ENCODE measurements around the gene ABCC9.

Gene ABCC9

GRCh38 chr12:21881965-21882364, 59.3 kb downstream of the ABCC9 start:
- Mint-ChIP-seq H3K36me3 (ENCODE audit: low read depth) (no peaks in the 10 kb centered on the region), H3K27ac (no peak overlapping the region)

GRCh38 chr12:21879312-21879711, 61.9 kb downstream of the ABCC9 start:
- no peaks in the 10 kb centered on the region for H3K27me3 Mint-ChIP-seq (ENCODE audit: low read depth)
- H3K4me3 Mint-ChIP-seq: no peak overlapping the region
- H3K4me1 Mint-ChIP-seq (ENCODE audit: low read depth): no peaks in the 10 kb centered on the region
- no peaks in the 10 kb centered on the region for H3K9me3 Mint-ChIP-seq
- no peaks in the 10 kb centered on the region for H3K36me3 Mint-ChIP-seq (ENCODE audit: low read depth)
- DNase-seq (ENCODE audit: low spot score): no peak
- H3K27ac Mint-ChIP-seq: no peak overlapping the region

More at GRCh38 chr12:21881965-21882364, 59.3 kb downstream of the ABCC9 start:
- H3K4me3 Mint-ChIP-seq: no peak overlapping the region
- no peaks in the 10 kb centered on the region for H3K27me3 Mint-ChIP-seq (ENCODE audit: low read depth)
- no peak for DNase-seq (ENCODE audit: low spot score)
- no peaks in the 10 kb centered on the region for H3K4me1 Mint-ChIP-seq (ENCODE audit: low read depth)
- H3K9me3 Mint-ChIP-seq: no peaks in the 10 kb centered on the region

GRCh38 chr12:21877293-21877982, 63.8 kb downstream of the ABCC9 start:
- Mint-ChIP-seq H3K4me3 (no peak overlapping the region), H3K36me3 (ENCODE audit: low read depth) (no peaks in the 10 kb centered on the region), H3K4me1 (ENCODE audit: low read depth) (no peaks in the 10 kb centered on the region), H3K27ac (no peak overlapping the region), H3K9me3 (no peaks in the 10 kb centered on the region), H3K27me3 (ENCODE audit: low read depth) (no peaks in the 10 kb centered on the region)
- DNase-seq (ENCODE audit: low spot score): no peak

GRCh38 chr12:21865846-21866245, 75.4 kb downstream of the ABCC9 start:
- H3K4me1 Mint-ChIP-seq (ENCODE audit: low read depth): no peaks in the 10 kb centered on the region
- H3K36me3 Mint-ChIP-seq (ENCODE audit: low read depth): no peaks in the 10 kb centered on the region
- H3K27me3 Mint-ChIP-seq (ENCODE audit: low read depth): no peaks in the 10 kb centered on the region

GRCh38 chr12:21860534-21860933, 80.7 kb downstream of the ABCC9 start:
- DNase-seq (ENCODE audit: low spot score): no peak
- no peak overlapping the region for H3K27ac Mint-ChIP-seq
- no peaks in the 10 kb centered on the region for H3K4me1 Mint-ChIP-seq (ENCODE audit: low read depth)
- no peaks in the 10 kb centered on the region for H3K27me3 Mint-ChIP-seq (ENCODE audit: low read depth)
- no peaks in the 10 kb centered on the region for H3K9me3 Mint-ChIP-seq
- H3K36me3 Mint-ChIP-seq (ENCODE audit: low read depth): no peaks in the 10 kb centered on the region
- no peak overlapping the region for H3K4me3 Mint-ChIP-seq

More at GRCh38 chr12:21865846-21866245, 75.4 kb downstream of the ABCC9 start:
- H3K27ac Mint-ChIP-seq: no peak overlapping the region
- no peaks in the 10 kb centered on the region for H3K9me3 Mint-ChIP-seq
- H3K4me3 Mint-ChIP-seq: no peak overlapping the region
- no peak for DNase-seq (ENCODE audit: low spot score)

GRCh38 chr12:21860128-21860527, 81.1 kb downstream of the ABCC9 start:
- Mint-ChIP-seq H3K4me3 (no peak overlapping the region), H3K27ac (no peak overlapping the region), H3K36me3 (ENCODE audit: low read depth) (no peaks in the 10 kb centered on the region), H3K9me3 (no peaks in the 10 kb centered on the region), H3K27me3 (ENCODE audit: low read depth) (no peaks in the 10 kb centered on the region), H3K4me1 (ENCODE audit: low read depth) (no peaks in the 10 kb centered on the region)
- no peak for DNase-seq (ENCODE audit: low spot score)

GRCh38 chr12:21852251-21852650, 89.0 kb downstream of the ABCC9 start:
- no peaks in the 10 kb centered on the region for H3K4me1 Mint-ChIP-seq (ENCODE audit: low read depth)
- no peak for DNase-seq (ENCODE audit: low spot score)

GRCh38 chr12:21851151-21851550, 90.1 kb downstream of the ABCC9 start:
- no peak for DNase-seq (ENCODE audit: low spot score)
- Mint-ChIP-seq H3K4me3 (no peak overlapping the region), H3K36me3 (ENCODE audit: low read depth) (no peaks in the 10 kb centered on the region), H3K9me3 (no peaks in the 10 kb centered on the region), H3K4me1 (ENCODE audit: low read depth) (no peaks in the 10 kb centered on the region), H3K27ac (no peak overlapping the region), H3K27me3 (ENCODE audit: low read depth) (no peaks in the 10 kb centered on the region)

More at GRCh38 chr12:21852251-21852650, 89.0 kb downstream of the ABCC9 start:
- no peak overlapping the region for H3K27ac Mint-ChIP-seq
- no peak overlapping the region for H3K4me3 Mint-ChIP-seq
- H3K36me3 Mint-ChIP-seq (ENCODE audit: low read depth): no peaks in the 10 kb centered on the region
- no peaks in the 10 kb centered on the region for H3K9me3 Mint-ChIP-seq
- no peaks in the 10 kb centered on the region for H3K27me3 Mint-ChIP-seq (ENCODE audit: low read depth)

- Mint-ChIP-seq H3K9me3 (no peaks in the 10 kb centered on the region), H3K27me3 (ENCODE audit: low read depth) (no peaks in the 10 kb centered on the region), H3K27ac (no peak overlapping the region), H3K4me3 (no peak overlapping the region), H3K4me1 (ENCODE audit: low read depth) (no peaks in the 10 kb centered on the region), H3K36me3 (ENCODE audit: low read depth) (no peaks in the 10 kb centered on the region)
- DNase-seq (ENCODE audit: low spot score): no peak
Measured at GRCh38 chr12:21850419-21850818, 90.8 kb downstream of the ABCC9 start.

- no peak for DNase-seq (ENCODE audit: low spot score)
- no peaks in the 10 kb centered on the region for H3K36me3 Mint-ChIP-seq (ENCODE audit: low read depth)
- H3K27me3 Mint-ChIP-seq (ENCODE audit: low read depth): no peaks in the 10 kb centered on the region
- H3K9me3 Mint-ChIP-seq: no peaks in the 10 kb centered on the region
- no peak overlapping the region for H3K27ac Mint-ChIP-seq
- H3K4me3 Mint-ChIP-seq: no peak overlapping the region
- H3K4me1 Mint-ChIP-seq (ENCODE audit: low read depth): no peaks in the 10 kb centered on the region
Measured at GRCh38 chr12:21849878-21850277, 91.3 kb downstream of the ABCC9 start.

- Mint-ChIP-seq H3K4me3 (no peak overlapping the region), H3K4me1 (ENCODE audit: low read depth) (no peaks in the 10 kb centered on the region), H3K27ac (no peak overlapping the region), H3K9me3 (no peaks in the 10 kb centered on the region), H3K36me3 (ENCODE audit: low read depth) (no peaks in the 10 kb centered on the region), H3K27me3 (ENCODE audit: low read depth) (no peaks in the 10 kb centered on the region)
- DNase-seq (ENCODE audit: low spot score): no peak
Measured at GRCh38 chr12:21848192-21848591, 93.0 kb downstream of the ABCC9 start.

- no peak for DNase-seq (ENCODE audit: low spot score)
- H3K36me3 Mint-ChIP-seq (ENCODE audit: low read depth): no peaks in the 10 kb centered on the region
- H3K27me3 Mint-ChIP-seq (ENCODE audit: low read depth): no peaks in the 10 kb centered on the region
- H3K4me3 Mint-ChIP-seq: no peak overlapping the region
- no peak overlapping the region for H3K27ac Mint-ChIP-seq
- no peaks in the 10 kb centered on the region for H3K9me3 Mint-ChIP-seq
- no peaks in the 10 kb centered on the region for H3K4me1 Mint-ChIP-seq (ENCODE audit: low read depth)
Measured at GRCh38 chr12:21843795-21844194, 97.4 kb downstream of the ABCC9 start.

GRCh38 chr12:21839776-21840175, 101.5 kb downstream of the ABCC9 start:
- H3K36me3 Mint-ChIP-seq (ENCODE audit: low read depth): no peaks in the 10 kb centered on the region
- no peak overlapping the region for H3K27ac Mint-ChIP-seq
- no peak for DNase-seq (ENCODE audit: low spot score)
- no peaks in the 10 kb centered on the region for H3K4me1 Mint-ChIP-seq (ENCODE audit: low read depth)
- no peaks in the 10 kb centered on the region for H3K9me3 Mint-ChIP-seq
- no peaks in the 10 kb centered on the region for H3K27me3 Mint-ChIP-seq (ENCODE audit: low read depth)
- H3K4me3 Mint-ChIP-seq: no peak overlapping the region

- Mint-ChIP-seq H3K27me3 (ENCODE audit: low read depth) (no peaks in the 10 kb centered on the region), H3K27ac (no peak overlapping the region), H3K36me3 (ENCODE audit: low read depth) (no peaks in the 10 kb centered on the region), H3K4me1 (ENCODE audit: low read depth) (no peaks in the 10 kb centered on the region), H3K9me3 (no peaks in the 10 kb centered on the region), H3K4me3 (no peak overlapping the region)
- no peak for DNase-seq (ENCODE audit: low spot score)
Measured at GRCh38 chr12:21837847-21838246, 103.4 kb downstream of the ABCC9 start.

GRCh38 chr12:21831791-21832344, 109.4 kb downstream of the ABCC9 start:
- no peaks in the 10 kb centered on the region for H3K4me1 Mint-ChIP-seq (ENCODE audit: low read depth)
- H3K27me3 Mint-ChIP-seq (ENCODE audit: low read depth): no peaks in the 10 kb centered on the region
- no peak overlapping the region for H3K4me3 Mint-ChIP-seq
- no peaks in the 10 kb centered on the region for H3K9me3 Mint-ChIP-seq
- no peak overlapping the region for H3K27ac Mint-ChIP-seq
- H3K36me3 Mint-ChIP-seq (ENCODE audit: low read depth): no peaks in the 10 kb centered on the region
- no peak for DNase-seq (ENCODE audit: low spot score)
